Ramos (cell line): Measurements from ENCODE around the gene GRN.

Source experiments
- in situ Hi-C: fragments of 300-500 bp; cut with MboI; formaldehyde crosslinking; loops from one replicate; pipeline ENCODE4 v1.14.3; 2022; ENCODE audit warnings: low sequenced_read_pairs; ENCODE audit not compliant: unreplicated experiment

GRN gene

GRCh38 chr17:44344939-44345453 is at the start of gene GRN:
Gene GRN, plus strand, starts transcription at chr17:44345302. Its CDS starts 3,863 bp downstream, at chr17:44349165.
- in situ Hi-C loops: no loop called here

- in situ Hi-C loops: no loop called here
Observed at GRCh38 chr17:44297975-44298374, 47.1 kb upstream of the GRN start.

GRCh38 chr17:44304651-44305050 is 40.5 kb upstream of the GRN start:
- in situ Hi-C loops: no loop called here

GRCh38 chr17:44307387-44308186 is 37.5 kb upstream of the GRN start:
- in situ Hi-C loops: no loop called here

- in situ Hi-C loops: no loop called here
Observed at GRCh38 chr17:44308320-44308818, 36.7 kb upstream of the GRN start, which contains the start of gene RUNDC3A. Gene RUNDC3A, plus strand, starts transcription at chr17:44308601. Its CDS starts 232 bp downstream, at chr17:44308833.

GRCh38 chr17:44308865-44309264 is 36.2 kb upstream of the GRN start:
- in situ Hi-C loops: no loop called here

- in situ Hi-C loops: no loop called here
Observed at GRCh38 chr17:44309472-44309871, 35.6 kb upstream of the GRN start.

- in situ Hi-C loops: no loop called here
Observed at GRCh38 chr17:44310188-44310587, 34.9 kb upstream of the GRN start.

- in situ Hi-C loops: no loop called here
Observed at GRCh38 chr17:44310609-44311376, 34.3 kb upstream of the GRN start.

GRCh38 chr17:44311562-44312181 is 33.4 kb upstream of the GRN start:
- in situ Hi-C loops: no loop called here

- in situ Hi-C loops: no loop called here
Observed at GRCh38 chr17:44312396-44313104, 32.6 kb upstream of the GRN start.

GRCh38 chr17:44314031-44314430 is 31.1 kb upstream of the GRN start:
- in situ Hi-C loops: no loop called here

GRCh38 chr17:44314524-44314868 is 30.6 kb upstream of the GRN start:
- in situ Hi-C loops: no loop called here

GRCh38 chr17:44314869-44315661 is 30.0 kb upstream of the GRN start:
- in situ Hi-C loops: no loop called here

GRCh38 chr17:44315760-44316731 is 29.1 kb upstream of the GRN start:
- in situ Hi-C loops: no loop called here

GRCh38 chr17:44317545-44317944 is 27.6 kb upstream of the GRN start:
- in situ Hi-C loops: no loop called here

GRCh38 chr17:44318077-44318892 is 26.8 kb upstream of the GRN start:
- in situ Hi-C loops: no loop called here
